ENCODE measurements around the gene DNAH11.
"Not testable (repeated sequence)": the region's sequence is repeated elsewhere in the genome, so short reads cannot be mapped to it uniquely, and the experiment has no call there.

DNAH11 gene

DNA sequence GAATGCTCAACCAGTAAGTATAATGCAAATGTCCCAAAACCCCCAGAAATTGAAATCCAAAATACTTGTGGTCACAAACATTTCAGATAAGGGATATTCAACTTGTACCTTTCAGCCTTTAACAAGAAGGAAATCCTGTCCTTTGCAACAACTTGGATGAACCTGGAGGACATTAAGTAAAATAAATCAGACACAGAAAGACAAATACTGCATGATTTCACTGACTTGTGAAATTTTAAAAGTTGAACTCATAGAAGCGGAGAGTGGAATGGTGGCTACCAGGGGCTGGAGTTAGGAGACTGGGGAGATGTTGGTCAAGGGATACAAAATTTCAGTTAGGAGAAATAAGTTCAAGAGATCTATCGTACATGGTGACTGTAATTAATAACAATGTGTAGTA lies 187.6 kb downstream of the DNAH11 start:
- DNase-seq: no peak

DNA sequence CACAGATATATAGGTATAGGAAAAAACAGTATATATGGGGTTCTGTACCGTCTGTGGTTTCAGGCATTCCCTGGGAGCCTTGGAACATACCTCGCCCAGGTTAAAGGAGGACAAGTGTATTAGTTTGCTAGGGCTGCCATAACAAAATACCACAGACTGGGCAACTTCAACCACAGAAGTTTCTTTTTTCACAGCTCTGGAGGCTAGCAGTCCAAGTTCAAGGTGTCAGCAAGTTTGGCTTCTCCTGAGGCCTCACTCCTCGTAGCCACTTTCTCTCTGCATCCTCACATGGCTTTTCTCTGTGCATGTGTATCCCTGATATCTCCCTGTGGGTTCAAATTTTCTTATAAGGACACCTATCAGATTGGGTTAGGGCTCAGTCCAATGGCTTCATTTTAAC lies 189.1 kb downstream of the DNAH11 start:
- DNase-seq: no peak

DNA sequence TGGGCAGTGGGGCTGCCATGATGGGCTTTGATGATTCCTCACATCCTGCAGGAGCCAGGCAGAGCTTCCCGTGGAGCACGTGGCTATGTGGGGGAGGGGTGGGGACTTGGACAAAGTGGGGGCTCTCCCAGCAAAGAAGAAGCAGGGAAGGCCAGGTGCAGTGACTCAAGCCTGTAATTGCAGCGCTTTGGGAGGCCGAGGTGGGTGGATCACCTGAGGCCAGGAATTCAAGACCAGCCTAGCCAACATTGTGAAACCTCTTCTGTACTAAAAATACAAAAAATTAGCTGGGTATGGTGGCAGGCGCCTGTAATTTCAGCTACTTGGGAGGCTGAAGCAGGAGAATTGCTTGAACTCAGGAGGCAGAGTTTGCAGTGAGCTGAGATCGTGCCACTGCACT lies 190.1 kb downstream of the DNAH11 start:
- DNase-seq: not testable (repeated sequence)

DNA sequence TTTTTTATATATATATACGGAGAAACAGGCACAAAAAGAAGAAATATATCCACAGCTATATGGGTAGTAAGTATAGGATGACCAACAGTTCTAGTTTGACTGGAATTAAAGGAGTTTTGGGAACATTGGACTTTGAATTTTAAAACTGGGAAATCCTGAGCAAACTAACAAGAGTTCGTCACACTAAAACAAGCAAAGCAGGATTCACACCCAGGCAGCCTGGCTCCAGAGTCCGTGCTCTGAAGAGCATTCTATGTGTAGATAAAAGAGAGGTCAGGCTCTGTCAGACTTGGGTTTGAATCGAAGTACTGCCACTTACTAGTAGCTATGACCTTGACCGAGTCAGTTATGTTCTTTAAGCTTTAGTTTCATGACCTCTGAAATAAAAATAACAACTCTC lies 191.0 kb downstream of the DNAH11 start:
- no peak for DNase-seq

DNA sequence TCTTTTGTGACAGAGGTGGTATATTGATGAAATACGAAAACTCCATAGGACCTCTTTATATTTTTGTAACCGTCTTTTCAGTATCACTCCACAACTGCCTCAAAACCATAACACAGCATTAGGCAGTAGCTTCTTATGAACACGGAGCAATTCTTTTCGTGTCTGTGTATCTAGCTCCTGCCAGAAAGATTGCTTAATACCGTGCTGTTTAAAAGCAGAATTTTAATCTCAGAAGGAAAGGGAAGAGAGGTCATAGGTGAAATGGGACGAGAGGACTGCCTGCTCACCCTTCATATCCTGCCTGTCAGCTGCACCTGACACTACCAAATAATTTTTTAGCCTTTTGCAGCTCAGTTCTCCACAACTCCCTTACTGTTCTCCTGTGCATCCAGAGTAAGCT lies 200.7 kb downstream of the DNAH11 start:
- DNase-seq: no peak

DNA sequence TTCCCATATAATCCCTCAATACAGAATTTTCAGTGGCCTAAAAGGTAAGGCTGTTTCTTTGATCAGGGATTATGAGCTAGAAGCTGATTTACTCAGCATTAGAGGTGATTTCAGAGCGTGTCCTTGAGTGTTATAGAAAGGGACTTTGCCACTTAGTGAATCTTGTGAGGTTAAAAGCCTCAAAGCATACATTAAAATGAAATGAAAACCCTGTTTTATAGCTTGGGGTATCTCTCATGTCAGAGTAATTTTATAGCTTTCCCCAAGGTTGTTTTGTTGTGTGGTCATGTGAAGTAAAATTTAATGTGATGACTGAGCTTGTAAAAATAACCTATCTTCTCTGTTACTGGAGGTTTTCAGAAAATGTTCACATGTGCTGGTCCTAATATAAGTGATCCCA lies 204.1 kb downstream of the DNAH11 start:
- DNase-seq: no peak

DNA sequence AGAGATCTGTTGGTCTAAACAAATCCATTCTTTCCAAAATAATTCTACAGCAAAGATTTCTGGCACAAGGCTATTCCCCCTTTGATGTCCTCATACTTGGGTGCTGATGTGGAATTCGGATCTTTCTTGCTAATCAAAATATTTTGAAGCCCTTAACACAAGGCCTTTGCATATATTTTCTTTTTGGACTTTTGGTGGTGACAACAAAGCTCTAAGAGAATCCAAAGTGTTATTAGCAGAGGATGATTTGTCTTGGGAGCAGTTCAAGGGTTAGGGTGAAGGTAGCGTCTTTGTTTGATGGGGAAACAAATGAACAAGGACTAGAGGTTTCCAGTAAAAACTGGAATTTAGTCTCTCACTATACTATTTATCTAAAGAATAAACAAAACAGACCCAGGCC lies 205.0 kb downstream of the DNAH11 start:
- DNase-seq: no peak

DNA sequence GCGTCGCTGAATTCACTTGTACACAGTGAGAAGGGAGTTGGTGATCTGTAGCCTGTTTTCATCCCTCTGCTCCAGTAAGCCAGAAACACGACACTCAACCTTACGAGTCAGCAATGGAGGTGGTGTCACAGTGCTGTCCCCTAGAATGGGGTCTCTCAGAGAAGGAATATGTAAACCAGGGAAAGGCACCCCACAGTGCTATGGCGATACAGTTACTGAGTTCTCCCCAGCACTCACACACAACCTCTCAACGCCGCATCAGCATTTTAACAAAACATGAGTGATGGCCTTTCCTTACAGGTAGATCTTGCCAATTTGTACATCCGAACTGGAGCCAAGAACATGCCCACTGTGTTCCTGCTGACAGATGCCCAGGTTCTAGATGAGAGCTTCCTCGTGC lies 206.5 kb downstream of the DNAH11 start:
- no peak for DNase-seq

DNA sequence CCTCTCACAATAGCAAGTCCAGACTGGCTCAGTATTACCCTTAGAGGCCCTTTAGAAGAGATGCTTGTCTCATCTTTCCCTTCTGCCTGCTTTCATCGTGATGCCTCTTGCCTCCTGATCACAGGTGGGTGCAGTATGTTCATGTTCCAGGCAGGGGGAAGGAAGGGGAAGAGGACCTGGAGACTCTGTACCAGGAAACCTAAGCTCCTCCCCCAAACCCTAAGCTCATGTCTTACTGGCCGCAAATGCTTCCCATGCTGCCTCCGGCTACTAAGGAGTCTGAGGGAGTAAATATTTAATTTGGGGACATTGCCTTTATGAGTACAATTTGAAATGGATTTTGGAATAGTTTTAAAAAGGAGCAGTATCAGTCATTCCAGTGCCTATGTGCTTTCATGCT lies 210.2 kb downstream of the DNAH11 start:
- no peak for DNase-seq

DNA sequence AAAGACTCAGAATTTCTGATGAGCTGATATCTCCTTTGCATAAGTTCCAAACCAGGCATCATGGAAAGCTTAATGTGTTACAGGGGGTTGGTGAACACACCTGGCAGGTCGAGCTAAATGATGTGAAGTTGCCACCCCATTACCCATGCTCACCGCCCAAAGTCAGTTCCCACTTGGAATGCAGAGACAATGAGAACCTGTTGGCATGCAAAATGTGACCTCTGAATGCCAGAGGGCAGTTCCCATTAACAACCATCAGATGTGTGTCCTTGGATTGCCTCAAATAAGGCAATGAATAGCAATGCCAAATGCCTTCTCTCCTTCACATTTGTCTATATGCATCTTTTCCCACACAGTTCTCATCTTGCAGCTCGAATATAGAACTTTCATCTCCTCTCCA lies 212.1 kb downstream of the DNAH11 start:
- no peak for DNase-seq

DNA sequence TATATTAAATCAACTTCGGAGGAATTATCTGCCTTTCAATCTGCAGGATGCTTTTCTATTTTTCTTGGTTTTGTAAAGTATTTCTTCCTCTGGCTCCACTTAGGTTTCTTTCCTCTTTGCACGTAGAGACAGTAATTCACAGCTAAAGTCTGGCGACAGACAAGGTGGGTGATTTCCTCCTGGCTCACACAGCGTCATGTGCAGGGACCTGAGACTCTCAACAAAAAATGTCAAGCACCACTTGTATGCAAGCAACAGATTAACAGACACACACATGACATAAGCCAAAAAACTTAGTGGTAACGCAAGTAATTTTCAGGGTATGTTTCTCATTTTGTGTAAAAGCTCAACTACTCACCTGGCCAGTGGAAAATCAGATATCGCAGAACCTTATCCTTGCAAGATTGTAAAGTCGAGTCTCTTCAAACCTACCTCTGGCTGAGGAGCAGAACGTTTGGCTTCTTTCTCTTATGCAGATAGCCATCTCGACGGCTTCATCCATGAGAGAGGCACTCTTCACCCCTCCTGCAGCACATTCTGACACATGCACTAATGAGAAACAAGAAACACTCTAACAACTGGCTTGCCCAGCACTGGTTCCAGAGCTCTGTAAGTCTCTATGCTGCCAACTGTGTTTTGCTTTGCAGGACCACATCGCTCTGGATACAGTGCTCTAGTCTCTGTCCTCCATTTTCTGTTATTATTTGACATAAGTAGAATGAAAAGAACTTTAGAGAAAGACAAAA lies 214.9 kb downstream of the DNAH11 start:
- DNase-seq: no peak

DNA sequence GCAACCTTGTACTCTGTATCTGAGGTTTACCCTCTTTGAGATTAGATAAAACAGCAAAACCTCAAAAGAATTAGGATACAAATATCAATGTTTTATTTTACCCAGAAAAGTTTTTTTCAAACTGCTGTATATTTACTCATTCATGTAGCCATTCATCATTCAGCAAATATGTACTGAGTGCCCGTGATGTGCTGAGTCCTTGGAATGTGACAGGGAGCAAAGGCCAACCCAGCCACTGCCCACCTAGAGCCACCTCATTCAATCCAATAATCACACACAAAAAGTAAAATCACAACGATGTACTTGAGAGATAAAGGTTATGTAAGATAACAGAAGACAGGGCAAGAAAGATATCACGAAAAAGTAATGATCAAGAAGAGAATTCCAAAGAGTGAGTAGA lies 215.4 kb downstream of the DNAH11 start:
- no peak for DNase-seq

DNA sequence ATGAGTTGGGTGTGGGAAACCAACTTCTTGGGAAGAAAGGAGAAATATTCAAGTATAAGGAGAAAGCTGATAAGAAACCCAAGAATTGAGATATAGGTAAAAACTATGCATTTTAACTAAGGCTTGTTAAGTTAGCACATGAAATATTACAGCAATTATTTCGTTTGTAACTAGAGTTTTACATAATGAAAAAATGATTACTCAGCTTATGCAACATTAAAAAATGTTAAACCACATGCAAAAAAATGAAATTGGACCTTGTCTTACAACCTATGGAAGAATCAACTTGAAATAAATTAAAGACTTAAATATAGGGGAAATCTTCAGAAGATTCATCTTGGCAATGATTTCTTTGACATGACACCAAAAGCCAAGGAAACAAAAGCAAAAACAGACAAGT lies 219.6 kb downstream of the DNAH11 start:
- DNase-seq: no peak

DNA sequence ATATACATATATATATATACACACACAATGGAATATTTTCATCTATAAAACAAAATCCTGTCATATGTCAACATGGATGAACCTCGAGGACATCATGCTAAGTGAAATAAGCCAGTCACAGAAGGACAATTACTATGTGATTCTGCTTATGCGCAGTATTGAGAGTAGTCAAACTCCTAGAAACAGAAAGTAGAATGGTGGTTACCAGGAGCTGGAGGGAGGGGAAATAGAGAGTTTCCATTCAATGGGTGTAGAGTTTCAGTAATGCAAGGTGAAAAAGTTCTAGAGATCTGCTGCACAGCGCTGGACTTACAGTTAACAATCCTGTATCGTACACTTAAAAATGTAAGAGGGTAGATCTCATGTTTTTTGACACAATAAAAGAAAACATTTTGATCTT lies 221.0 kb downstream of the DNAH11 start:
- no peak for DNase-seq

DNA sequence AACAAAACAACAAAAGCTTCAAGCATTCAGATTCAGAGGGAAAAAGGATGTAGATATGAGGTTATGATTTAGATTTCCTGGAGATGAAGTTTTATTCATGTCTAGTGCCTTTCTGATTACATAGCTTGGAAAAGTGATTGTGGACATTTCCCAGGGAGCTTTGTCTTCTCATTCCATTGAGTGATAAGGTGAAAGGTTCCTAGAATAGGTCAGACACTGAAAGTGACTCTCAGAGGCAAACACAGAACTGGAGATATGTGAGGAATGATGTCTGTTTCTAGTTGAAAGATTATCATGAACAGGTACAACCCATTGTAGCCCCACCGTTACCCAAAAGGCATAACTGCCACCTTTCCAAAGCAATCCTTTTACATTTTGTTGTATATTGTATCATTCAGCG lies 223.4 kb downstream of the DNAH11 start:
- DNase-seq: no peak

DNA sequence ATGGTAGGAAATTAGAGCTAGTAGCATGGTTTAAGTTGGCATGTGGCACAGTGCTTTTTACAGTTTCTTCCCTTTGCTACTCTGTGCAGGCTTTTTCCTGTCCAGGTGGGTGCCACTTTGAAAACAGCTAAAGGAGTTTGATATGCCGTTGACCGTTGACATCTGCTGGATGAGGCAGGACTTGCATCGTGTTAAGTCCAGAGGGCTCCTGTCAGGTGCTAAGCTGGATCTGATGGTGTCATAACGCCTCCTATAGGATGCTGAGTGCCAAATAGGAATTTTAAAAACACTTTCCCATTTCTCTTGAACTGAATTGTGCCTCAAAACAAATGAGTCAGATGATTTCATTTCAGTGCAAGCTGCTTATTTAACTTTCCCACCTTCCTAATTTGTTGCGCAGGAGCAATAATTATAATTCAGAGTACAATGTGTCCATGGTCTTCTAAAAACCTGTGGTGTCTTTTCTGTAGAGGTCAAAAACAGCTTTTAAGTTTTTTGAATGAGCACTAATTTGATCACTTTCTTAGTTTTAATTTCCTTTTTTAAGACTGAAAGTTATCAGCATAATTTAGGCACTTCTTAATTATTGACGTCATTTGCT lies 224.6 kb downstream of the DNAH11 start:
- DNase-seq: no peak

DNA sequence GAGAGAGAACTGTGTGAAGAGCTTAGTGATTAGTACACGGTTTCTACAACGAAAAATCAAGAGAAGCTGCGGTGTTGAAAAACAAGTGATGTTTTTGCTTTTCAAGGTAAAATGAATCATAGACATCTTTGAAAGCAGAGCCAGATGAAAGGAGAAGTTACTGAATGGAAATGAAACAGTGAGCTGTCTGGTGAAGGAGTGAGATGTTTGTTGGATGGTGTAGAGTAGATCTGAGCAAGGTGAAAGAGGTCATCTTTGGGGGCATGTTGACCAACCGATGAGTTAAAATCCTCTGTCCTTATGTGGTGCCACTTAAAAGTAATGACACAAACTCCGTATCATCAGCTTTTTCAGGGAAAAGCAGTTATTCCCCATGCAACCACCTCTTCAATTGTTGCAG lies 225.4 kb downstream of the DNAH11 start:
- DNase-seq: no peak

DNA sequence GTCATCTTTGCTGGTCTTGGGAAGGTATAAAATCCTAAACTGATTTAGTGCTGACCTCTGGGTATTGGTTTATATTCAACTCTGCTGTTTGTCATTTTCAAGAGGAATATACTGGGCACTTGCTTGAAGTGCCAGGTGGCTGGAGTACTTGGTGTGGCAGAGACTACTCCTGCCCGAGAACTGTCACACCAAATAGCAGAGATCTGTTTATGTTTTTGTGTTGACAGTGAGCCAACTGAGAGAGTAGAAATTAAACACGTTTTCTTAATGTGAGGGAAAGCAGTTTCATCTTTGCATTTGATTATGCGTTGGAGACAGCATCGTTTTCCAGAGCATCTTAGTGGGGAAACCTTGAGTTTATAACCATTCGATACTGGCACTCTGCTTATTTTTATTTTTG lies 228.4 kb downstream of the DNAH11 start:
- no peak for DNase-seq

DNA sequence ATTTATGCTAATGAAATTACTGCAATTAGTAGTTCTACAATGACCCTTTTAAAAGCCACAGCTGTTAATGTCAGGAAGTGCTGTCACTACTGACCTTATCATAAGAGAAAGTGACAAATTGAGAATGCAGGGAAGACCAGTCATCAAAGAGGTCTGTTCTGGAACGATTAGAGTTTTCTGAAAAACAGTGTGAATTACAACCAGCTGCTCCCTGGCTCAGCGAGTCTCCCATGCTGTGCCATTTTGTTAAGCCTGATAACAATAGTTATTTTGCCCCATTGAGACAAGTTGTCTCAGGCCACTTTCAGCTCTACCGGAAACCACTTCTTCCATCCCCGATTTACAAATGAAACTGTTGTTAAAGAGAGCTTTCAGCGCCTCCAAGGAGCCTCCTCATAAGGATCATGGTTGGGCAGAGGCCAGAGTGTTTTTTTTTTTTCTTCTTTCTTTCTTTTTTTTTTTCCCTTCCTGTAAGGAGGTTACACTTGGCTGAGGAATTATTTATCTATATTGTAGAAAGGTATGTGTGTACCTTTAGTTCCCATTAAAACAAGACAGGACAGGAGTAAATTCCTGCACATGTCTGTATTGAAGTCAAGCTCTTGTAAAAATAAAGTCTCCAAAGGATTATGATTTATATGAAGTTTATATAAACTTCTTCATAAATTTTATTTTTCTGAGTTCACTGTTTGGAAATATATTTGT lies 229.2 kb downstream of the DNAH11 start:
- DNase-seq: no peak

DNA sequence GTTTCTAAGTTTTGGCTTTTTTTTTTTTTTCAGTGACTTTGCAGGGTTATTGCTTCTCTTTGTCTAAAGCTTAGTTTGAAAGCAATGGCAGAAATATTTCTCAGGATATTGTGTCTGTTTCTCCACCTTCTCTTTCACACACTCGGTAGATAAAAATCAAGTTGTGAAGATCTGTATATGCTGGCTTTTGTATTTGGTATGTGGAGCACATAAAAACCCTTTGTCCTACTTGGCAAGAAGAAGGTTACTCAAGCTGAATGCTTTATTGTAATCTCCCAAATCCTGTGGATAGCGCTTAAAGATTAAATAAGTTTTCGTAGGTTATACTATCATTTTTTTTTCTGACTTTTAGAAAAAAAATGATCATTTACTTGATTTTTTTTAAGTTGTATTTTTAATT lies 230.5 kb downstream of the DNAH11 start:
- DNase-seq: no peak

DNA sequence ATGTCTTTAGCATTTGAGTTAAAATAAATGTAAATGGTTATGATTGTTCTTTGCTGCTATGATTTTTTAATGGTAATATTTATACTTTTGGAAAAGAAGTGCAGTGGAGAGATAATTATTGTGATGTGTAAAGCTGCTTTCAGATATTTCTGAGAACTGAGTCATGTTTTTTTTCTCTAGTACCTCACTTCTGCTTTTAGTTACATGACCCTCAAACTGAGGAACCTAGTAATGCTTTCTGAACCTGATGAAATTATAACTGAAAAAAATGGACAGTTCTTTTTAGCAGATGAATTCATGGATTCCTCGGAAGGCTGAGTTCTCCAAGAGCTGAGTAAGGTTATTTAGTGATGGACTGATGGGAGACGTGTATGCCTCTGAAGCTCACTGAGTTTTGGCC lies 235.1 kb downstream of the DNAH11 start:
- DNase-seq: no peak

DNA sequence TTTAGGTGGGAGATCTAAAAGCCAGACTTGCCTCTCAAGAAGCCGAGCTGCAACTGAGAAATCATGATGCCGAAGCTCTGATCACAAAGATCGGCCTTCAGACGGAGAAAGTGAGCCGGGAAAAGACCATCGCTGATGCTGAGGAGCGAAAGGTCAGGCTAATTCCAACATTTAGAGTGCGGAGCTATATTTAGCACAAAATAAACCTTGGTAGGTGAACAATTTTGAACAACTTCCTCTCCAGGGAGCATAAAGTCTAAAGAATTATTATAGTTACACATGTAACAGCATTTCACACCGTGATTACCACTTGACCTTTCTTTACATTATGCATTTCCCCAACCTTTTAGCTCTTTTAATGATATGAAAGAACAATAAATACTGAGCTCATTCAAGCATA lies 236.1 kb downstream of the DNAH11 start:
- no peak for DNase-seq

DNA sequence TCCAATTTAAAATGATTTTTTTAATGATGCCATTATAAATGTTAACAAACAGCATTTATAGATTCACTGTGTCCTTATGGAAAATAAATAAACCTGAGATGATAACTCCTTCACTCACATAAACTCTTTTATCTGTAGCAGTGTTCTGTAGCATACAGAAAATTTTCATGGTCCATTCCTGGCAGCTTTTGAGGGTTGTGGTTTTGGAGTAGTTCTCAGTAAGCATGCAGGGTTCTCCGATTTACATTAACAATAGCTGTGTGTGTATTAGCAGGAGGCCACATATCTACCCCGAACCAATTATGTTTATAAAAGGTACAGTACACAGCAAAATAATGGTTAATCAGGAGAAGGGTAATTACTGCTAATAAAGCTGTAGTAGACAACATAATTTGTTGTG lies 240.2 kb downstream of the DNAH11 start:
- DNase-seq: no peak

DNA sequence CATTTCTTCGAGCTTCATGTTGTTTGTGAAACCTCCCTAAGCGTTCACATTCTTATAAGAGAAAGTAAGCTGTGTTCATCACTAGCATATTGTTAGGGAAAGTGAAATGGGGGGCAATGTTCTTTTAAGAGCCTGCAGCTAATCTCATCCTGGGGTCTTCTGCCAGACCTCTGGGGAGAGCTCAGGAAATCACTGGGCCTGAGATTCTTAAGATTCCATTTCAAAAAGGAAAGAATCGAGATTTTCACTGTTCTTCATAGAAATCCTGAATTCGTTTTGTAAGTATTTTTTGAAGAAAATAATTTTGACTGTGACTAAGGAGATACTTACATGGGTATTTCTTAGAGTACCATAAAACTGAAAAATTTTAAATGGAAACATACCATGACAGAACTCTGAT lies 242.2 kb downstream of the DNAH11 start:
- DNase-seq: no peak

DNA sequence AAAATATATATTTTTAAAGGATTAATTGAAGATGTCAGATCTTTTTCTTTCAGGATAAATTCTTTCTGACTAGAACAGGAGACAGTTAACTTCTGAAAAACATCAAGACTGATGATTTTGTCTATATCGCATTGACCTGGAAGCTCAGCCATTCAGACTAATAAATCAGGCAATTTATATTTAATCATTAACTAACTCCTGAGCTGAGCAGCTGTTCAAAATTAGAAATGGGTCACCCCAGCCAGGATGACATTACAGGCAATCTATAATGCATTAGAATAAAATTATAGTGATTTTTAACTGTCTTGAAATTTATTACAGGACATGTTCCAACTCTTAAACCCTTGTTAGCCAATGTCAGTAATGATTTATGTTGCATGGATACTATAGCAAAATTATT lies 263.0 kb downstream of the DNAH11 start:
- DNase-seq: no peak
